CD4-positive, alpha-beta T cell treated with Interleukin-15 for 1 hour (primary cell): ENCODE measurements around the gene THRB.

Experiments used
- DNase-seq: peaks from one replicate; pipeline ENCODE4 v3.0.0-alpha.2; 2020

Gene THRB

GRCh38 chr3:24255414-24255813 lies 239.2 kb downstream of the THRB start:
- DNase-seq, result no peak

DNA sequence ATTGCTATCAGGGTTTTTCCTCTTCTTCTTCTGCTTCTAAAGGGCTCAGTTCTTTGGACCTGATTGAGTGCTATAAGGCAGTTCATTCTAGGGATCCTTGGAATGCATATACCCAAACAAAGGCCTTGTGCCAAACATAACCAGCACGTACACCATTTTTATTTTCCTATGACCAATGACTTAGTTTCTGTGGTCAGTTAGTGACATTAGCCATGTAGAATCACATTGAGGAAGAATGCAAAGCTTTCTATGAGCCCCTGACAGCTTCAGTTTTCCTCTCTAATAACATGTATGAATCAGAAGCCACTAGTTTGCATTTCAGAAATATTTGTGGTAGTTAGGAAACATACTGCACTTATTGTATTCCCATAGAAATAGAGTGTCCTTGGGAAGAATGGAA lies 240.0 kb downstream of the THRB start:
- DNase-seq, result no peak

DNA sequence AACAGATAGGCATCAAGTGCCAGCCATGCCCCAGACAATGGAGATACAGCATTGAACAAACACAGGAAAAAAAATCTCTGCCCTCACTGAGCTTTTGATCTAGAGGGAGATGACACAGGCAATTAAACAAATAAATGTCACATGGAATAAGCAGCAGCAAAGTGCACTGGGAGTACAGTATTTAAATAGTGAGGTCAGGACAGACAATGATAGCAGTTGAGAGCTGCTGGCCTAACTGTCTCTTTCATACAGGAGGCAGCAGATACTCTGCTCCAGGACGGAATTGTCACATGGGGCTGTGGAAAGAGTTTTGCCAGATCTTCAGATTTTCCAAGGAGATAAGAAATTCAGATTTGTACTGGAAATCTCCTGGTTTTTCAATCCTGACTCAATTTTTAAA lies 241.3 kb downstream of the THRB start:
- DNase-seq, result no peak

- DNase-seq, result no peak
These were observed 245.1 kb downstream of the THRB start for GRCh38 chr3:24249523-24249922.

GRCh38 chr3:24245056-24245455 lies 249.6 kb downstream of the THRB start:
- DNase-seq, result no peak

DNA sequence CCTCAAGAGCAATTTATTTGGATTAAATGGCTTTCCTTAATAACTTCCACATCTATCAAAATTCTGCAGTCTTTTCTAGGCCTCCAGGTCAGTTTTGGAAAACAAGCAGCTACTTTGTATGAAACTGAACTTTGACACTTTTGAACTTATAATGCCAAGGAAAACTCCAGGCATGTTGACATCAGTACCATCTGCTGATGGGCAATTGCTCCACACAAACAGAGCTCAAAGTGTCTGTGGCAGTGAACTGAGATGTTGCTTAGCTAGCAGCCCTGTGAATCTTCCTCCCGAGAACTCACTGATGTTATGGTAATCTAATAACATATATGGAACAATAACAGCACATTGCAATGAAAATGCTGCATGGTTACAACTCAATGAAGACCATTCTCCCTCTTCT lies 250.2 kb downstream of the THRB start:
- no peak for DNase-seq

GRCh38 chr3:24242012-24242698 lies 252.5 kb downstream of the THRB start:
- DNase-seq, result no peak

GRCh38 chr3:24240306-24240705 lies 254.3 kb downstream of the THRB start:
- DNase-seq, result no peak

DNA sequence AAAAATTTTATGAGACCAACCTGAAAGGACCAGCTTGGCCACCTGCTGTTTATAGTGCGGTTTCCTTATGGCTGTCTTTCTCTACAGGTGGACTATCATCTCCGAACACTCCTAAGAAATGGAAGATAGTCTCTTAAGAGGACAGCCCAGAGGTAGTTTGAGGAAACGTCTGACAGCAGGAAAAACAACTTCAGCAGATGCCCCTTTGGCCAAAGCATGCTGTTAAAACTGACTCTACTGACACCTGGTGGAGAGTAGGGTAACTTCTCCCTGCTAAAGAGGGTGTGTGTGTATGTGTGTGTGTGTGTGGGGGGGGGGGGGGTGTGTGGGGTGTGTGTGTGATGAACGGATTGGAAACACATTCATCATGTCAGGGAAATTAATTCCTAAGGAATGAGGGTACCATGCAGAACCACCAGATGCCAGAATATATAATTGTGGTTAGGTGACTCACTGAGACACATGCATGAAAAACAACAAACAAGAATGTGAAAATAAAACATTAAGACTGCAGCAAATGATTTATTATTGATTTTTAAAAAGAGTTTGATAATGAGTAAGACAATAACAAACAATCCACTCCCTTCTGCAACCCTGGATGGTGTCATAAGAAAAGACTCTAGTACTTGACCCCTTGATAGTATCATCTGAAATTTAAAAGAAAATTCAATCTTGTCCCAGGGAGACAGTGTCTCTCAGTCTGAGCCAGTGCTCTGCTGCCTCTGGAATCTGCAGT lies 256.5 kb downstream of the THRB start:
- no peak for DNase-seq

GRCh38 chr3:24235121-24235520 lies 259.5 kb downstream of the THRB start:
- no peak for DNase-seq

DNA sequence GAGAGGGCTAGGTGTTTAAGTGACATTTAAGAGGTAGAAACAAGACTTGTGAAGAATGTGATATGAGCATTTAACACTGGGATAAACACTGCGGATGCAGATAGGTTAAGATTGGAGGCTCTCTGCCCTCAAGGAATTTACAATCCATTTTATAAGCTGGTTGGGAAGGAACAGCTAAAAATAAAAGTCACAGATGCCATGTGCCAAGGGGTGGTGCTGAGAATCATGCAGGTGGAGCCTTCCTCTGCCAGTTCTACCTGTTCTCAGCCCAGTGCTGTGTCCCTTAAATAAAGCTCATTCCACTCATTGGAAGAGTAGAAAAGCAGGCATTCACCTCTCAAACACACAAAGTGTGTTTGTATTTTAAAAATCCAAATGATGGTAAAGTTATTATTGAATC lies 261.9 kb downstream of the THRB start:
- DNase-seq, result no peak

GRCh38 chr3:24229468-24230221 lies 265.0 kb downstream of the THRB start:
- DNase-seq, result no peak

DNA sequence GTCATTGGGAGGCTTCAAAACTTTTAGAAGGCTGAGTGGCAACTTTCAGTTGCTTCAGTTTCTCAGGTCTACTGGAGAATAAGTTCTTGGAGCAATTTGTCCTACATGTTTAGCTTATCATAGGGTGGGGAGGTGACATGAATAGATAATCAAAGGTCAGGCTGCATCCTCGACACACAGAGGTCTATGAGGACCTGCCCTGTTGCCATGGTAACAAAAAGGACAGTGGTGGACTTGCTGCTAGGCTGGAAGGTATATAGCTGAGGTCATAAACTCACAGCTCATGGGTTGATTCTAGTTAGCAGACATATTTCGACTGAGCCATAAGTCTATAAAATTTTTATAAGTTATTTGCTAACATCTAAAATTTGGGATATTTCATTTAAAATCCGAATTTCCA lies 267.0 kb downstream of the THRB start:
- DNase-seq, result no peak

GRCh38 chr3:24226397-24226796 lies 268.3 kb downstream of the THRB start:
- DNase-seq, result no peak

DNA sequence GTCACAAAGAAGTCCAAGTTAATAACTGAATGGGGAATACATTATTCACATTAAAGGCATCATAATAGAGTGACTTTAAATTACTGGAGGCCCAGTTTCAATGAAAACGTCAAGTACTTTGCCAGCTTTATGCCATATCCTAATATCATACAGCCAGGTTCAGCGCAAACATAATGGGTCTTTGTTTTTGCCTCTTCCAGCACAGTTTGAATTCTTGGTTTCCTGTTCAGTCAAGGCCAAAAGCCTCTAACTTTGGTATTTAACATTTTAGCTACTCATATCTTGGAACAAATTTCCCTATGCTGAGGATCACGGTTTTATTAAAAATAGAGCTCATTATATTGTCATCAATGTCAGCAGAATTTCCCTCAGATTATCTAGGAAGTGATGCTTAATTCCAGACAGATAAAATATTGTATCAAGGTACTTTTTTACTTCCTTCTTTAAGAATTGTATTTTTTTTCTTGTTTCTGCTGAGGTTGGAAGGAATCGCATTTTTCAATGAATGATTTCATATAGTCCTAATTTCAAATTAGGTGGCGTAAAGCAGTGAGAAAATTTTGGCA lies 269.2 kb downstream of the THRB start:
- no peak for DNase-seq

- DNase-seq, result no peak
These were observed 269.8 kb downstream of the THRB start for GRCh38 chr3:24224666-24225384.

DNA sequence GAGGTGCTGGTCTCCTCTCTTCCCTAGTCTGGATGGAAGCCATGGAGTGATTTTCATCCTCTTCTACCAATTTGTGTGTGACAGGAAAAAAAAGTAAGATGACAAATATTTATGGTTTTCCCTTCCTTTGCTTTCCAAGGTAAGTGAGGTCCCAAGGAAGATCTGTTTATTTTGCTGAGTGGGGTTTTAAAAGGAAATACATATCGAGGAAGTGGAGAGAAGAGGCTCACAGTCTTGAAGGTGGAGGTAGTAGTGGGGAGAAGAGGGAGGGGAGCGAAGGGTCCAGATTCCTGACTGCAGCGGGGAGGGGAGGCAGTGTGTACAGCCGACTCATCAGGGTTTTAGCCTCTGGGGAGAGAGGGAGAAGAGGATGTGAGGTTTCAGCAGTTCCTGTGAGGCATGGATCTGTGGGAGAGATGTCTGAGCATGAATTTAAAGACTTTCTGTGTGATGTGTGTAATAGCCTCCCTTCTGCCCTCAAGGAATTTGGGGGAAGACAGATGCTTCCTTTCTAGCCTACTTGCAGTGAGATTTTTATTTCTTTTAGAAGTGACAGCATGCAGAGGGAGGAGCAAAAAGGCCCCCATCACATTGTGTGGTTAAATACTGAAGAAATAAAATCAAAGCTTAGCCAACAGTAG lies 272.4 kb downstream of the THRB start:
- no peak for DNase-seq

- no peak for DNase-seq
These were observed 273.6 kb downstream of the THRB start for GRCh38 chr3:24220859-24221657.

GRCh38 chr3:24215502-24215901 lies 279.1 kb downstream of the THRB start:
- DNase-seq, result no peak

DNA sequence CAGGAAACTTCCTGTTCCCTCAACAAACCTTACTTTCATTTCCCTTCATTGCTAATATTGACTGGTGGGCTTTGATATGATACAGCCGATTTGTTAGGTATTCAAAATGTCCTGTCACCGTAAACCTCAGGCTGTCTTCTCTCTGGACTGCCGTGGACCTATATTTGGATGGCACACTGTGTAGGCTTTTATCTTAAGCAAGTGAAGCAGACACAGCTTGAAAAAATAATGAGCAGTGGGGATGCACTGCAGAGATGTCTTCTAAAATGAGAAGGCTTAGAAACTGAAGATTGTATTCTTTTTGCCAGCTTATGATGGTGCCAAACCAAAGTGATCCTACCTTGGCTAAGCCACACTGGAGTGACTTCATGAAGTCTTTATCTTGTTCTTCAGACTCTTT lies 283.3 kb downstream of the THRB start:
- DNase-seq, result no peak

GRCh38 chr3:24202071-24202470 lies 292.6 kb downstream of the THRB start:
- no peak for DNase-seq

DNA sequence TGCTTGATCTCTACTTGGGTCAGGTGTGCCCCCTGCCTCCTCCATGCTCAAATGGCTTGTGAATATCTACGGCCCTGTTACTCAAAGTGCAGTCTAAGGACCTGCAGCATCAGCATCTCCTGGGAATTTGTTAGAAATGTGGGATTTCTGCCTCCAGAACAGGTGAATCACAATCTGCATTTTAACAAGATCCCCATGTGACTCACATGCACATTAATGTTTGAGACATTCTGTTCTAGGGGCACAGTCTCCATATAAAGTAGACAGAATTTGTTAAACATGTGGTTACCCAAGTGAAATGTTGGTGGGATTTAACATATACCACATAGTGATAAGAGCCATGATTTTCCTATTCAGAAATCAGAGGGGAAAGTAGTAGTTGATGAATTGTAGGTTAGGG lies 293.3 kb downstream of the THRB start:
- DNase-seq, result no peak
